ENCODE data around the gene FARP2. TPM values are rescaled to one million over a fixed set of nuclear protein-coding genes. Genes with fewer than 3 reads are reported as not detected.
"Not testable (repeated sequence)": the region's sequence is repeated elsewhere in the genome, so short reads cannot be mapped to it uniquely, and the experiment has no call there.

The FARP2 gene
- total and polyA plus RNA-seq, 10 of the 15 experiments (the other 5 are each of a cell fraction or from before 2014, with no cell fraction given) = 5.5 to 67.5 (median 36.8) TPM

DNA sequence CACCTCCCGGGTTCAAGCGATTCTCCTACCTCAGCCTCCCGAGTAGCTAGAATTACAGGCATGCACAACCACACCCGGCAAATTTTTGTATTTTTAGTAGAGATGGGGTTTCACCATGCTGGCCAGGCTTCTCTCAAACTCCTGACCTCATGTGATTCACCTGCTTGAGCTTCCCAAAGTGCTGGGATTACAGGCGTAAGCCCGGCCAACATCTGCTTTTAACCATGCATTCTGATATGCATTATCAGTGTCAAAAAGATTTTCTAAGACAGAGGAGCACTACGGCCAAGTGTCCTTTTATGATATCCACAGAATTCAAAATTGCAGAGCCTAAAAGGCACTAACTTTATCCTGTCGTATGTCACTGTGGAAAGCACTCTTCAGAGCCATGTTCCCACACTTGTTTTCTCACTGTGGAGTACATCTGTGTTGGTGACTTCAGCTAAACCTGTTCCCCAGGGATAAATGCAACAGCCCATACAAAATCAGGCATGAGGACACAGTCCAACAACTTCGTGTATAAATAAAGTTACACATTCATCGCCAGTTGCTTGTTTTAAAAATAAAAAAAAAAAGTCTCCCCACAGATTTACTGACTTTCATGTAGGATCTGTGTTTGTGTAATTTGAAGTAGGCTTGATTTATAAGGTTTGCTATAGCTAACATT, 95.9 kb downstream of the FARP2 start (continued):
- TF ChIP-seq EP300 (IDR thresholded peaks at IDR 0.05; ENCODE audit: borderline replicate concordance in 1 of 2, control insufficient read depth in 1 of 2, low read depth in 2 of 2, low read length in 2 of 2) = no peak
- no peak for TF ChIP-seq KLF5 (IDR thresholded peaks at IDR 0.05; ENCODE audit: partially characterized antibody)
- TF ChIP-seq TCF7 (IDR thresholded peaks at IDR 0.05; ENCODE audit: borderline replicate concordance) = no peak
- no peak for TF ChIP-seq ZNF207 (IDR thresholded peaks at IDR 0.05; ENCODE audit: borderline replicate concordance)

DNA sequence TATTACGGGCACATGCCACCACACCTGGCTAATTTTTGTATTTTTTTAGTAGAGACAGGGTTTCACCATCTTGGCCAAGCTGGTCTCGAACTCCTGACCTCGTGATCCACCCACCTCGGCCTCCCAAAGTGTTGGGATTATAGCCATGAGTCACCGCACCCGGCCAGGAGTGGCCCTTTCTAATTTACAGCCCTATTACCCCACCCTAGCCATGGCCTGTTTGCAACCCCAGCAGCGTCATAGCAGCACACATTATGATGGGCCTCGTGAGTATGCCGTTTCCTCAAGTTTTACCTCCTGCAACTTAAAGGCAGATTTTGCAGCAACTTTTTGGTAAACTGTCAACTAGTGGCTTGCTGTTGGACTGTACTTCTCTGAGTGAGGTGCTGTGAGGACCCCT, 97.8 kb downstream of the FARP2 start:
- RAD21 ChIA-PET (ENCODE audit: unreplicated experiment) = interaction anchor here (0.6 kb wide), 1 partner anchor 280 kb away, joined by 3 read pairs; no protein-coding TSS in a partner anchor
- H3K9ac ChIP-seq (ENCODE audit: control insufficient read depth, insufficient read depth, low read length); H3K4me2 ChIP-seq (ENCODE audit: control insufficient read depth, insufficient read depth); intact Hi-C loops (cut with micrococcal nuclease; ENCODE audit: unreplicated experiment); H3K4me3 ChIP-seq; BruUV-seq (replicated peaks); FAIRE-seq; DNase-seq (ENCODE audit: low read depth, low spot score); in situ Hi-C loops (cut with MboI); H2AFZ ChIP-seq (ENCODE audit: control insufficient read depth, low read depth, low read length); ATAC-seq; H3K27me3 ChIP-seq (replicated peaks in 1 of 2; ENCODE audit: control insufficient read depth in 2 of 2, insufficient read depth in 2 of 2, low read length in 1 of 2); CTCF ChIA-PET; H3K4me1 ChIP-seq (ENCODE audit: control insufficient read depth, insufficient read depth, low read length); H4K20me1 ChIP-seq (ENCODE audit: control insufficient read depth, insufficient read depth); H3K36me3 ChIP-seq (ENCODE audit: control insufficient read depth in 2 of 2, insufficient read depth in 2 of 2, low read length in 1 of 2); POLR2A ChIA-PET; H3K79me2 ChIP-seq (ENCODE audit: control insufficient read depth, insufficient read depth, low read length); H3K9me3 ChIP-seq (replicated peaks; ENCODE audit: control insufficient read depth, insufficient read depth, low read length); H3K27ac ChIP-seq (ENCODE audit: control insufficient read depth, insufficient read depth): not testable (repeated sequence)
- 96% methylated on average over 9 of the region's 9 CpGs for WGBS (ENCODE audit: insufficient coverage, insufficient replicate concordance, low lambda C conversion rate, missing lambda C conversion rate)
- SMC1A ChIA-PET (ENCODE audit: uncharacterized antibody, unreplicated experiment) = interaction anchor here (0.6 kb wide), 1 partner anchor 34 kb away, joined by 3 read pairs; no protein-coding TSS in a partner anchor

Measured in GM12878 (cell line).